NOMO-1 treated with dmso at 0.1 percent for 144 hours (cell line): ENCODE results near the gene REP15.
"Not testable (repeated sequence)": the region's sequence is repeated elsewhere in the genome, so short reads cannot be mapped to it uniquely, and the experiment has no call there.

Experiments
- DNase-seq: peaks from one replicate; lab custom pipeline; 2025; ENCODE audit not compliant: unreplicated experiment; lab: John Stamatoyannopoulos, UW

Gene REP15

DNA sequence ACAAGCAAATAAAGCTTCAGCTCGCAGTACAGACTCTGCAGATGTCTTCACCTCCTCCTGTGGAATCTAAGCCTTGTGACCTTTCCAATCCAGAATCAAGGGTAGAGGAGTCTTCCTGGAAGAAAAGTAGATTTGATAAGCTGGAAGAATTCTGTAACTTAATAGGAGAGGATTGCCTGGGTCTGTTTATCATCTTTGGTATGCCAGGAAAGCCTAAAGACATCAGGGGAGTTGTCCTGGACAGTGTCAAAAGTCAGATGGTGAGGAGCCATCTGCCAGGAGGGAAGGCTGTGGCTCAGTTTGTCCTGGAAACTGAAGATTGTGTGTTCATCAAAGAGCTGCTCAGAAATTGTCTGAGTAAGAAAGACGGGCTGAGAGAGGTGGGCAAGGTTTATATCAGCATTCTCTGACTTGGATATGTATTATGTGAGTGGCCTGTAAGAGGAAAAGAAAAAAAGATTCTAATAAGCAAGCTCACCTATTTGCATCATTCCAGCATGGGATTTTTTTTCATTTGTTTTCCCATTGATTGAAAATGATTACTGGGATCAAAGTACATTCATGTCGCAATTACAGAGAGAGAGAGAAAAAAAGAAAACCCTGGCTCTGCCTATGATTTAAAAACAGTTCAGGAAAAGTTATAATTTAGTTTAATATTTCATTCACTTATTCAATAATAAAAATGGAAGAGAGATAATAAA lies 767 bp downstream of the REP15 start:
- DNase-seq: no peak

DNA sequence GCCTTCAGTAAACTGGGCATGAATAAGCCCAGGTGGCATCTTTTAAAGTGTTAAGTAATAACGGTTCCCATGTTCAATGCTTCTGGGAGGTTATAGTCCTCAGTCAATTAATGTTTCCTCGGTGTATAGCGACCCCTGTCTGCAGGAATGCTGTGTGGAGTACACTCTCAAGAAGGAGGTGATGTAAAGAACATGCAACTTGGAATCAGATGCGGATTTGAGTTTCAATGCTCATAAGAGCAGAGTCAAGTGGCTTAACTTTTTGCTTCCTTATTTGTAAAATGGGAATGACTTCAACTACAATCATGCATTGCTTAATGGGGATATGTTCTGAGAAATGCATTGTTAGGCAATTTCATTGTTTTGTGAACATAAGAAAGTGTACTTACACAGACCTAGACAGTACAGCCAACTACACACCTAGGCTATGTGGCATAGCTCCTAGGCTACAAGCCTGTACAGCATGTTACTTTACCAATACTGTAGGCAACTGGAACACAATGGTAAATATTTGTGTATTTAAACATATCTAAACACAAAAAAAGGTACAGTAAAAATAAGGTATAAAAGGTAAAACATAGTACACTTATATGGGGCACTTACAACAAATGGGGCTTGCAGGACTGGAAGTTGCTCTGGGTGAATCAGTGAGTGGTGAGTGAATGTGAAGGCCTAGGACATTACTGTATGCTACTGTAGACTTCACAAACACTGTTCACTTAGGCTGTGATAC lies 7.6 kb downstream of the REP15 start:
- DNase-seq: no peak

DNA sequence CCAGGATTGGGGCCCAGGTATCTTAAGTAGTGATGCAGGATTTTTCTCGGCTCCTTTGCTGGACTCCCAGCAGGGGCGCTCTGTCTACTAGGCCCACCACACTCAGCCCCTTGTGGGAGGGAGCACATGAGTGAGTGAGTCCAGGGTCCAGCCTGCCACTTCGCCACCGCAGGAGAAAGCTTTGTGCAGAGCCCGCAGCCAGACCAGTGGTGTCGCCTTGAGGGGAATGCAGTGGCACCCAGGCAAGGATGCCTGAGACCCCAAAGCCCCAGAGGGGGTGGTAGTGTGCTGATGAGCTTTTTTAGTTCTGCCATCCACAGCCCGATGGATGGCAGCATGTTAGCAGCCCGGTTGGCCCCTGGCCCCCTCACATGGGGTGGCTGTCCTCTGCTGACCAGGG lies 9.0 kb downstream of the REP15 start:
- DNase-seq: no peak

DNA sequence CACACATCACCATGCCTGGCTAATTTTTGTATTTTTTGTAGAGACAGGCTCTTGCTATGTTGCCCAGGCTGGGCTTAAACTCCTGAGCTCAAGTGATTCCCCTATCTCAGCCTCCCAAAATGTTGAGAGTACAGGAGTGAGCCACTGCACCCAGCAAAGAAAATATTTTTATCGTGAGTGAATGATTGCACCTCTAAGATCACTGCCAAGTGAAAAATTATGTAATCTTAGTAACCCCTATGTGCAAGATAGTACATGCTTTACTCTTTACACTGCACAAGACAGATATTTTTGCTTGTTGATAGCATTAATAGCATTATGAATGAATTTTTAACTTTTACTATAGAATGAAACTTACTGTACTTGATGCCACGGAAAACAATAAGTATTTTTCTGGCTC lies 11.0 kb downstream of the REP15 start:
- DNase-seq: no peak

DNA sequence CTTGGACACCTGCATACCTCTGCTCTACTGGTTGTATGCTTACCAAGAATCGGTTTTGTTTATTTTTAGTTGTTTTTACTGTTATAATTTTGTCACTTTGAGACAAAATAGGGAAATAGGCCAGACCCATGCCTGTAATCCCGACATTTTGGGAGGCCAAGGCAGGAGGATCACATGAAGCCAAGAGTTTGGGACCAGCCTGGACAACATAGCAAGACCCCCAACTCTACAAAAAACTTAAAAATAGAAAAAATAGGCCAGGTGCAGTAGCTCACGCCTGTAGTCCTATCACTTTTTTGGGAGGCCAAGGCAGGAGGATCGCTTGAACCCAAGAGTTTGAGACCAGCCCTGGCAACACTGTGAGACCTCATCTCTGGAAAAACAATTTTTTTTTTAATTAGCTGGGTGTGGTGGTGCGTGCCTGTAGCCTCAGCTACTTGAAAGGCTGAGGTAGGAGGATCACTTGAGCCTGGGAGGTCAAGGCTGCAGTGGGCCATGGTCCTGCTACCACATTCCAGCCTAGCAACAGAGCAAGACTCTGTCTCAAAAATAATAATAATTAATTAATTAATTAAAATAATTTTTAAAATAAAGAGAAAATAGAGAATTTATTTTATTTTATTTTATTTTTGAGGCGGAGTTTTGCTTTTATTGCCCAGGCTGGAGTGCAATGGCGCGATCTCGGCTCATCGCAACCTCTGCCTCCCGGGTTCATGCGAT lies 13.1 kb downstream of the REP15 start:
- no peak for DNase-seq

DNA sequence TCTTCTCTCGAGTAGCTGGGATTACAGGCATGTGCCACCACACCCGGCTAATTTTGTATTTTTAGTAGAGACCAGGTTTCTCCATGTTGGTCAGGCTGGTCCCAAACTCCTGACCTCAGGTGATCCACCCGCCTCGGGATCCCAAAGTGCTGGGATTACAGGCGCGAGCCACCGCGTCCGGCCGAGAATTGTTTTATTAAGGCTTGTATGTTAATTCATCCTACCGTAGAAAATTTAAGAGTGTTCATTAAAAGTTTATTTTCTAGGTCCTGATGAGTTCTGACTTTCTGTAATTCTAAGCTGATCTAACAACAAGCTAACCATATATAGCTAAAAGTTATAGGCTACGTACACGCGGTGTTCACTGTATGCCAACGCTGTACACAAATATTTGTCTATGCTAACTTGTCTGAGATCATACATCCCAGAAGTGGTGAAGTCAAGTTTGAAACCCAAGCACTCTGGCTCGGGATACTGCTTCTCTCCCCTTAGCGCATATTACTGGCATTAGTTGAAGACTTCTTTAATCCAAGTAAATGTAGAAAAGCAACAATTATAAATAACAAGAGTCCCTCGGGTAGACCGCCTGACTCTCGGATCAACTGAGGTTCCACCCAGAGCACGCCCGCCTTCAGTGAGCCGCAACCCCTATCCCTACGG lies 13.8 kb downstream of the REP15 start:
- no peak for DNase-seq

DNA sequence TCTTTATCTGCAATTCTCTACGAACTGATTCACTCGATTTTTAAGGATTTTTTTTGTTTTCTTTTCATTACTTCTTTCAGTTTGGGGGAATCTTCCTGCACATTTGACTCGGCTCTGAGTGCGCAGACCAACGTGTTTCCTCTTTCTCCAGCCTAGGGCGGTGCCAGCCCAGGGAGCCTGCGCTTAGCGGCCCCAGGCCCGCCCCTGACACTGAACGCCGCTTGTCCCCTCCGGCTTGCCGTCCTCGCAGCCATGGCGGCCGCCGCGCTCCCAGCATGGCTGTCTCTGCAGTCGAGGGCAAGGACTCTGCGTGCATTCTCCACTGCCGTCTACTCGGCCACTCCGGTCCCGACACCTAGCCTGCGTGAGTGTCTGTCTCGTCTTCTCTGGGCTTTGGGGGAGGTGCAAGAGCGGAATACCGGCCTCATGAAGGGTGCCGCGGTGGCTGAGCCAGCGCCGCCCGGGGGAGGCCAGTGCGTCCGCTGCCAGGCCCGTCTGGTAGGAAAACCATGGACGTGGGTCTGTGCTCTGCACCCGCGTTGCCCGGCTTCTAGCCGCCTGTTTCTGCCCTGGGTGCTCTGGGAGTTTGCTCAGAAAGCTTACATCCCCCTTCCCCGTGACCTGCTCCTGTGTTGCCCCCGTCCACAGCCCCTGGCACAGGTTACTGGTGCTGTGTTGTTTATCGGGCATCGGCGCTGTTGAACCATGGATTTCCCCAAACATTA lies 14.5 kb downstream of the REP15 start, which contains the start of gene MRPS35:
TSS of gene MRPS35 (plus strand) at position 241 of the 725 bp plus-strand sequence. CDS start at position 253, 12 bp downstream.
- peak; percentile 95 for DNase-seq

DNA sequence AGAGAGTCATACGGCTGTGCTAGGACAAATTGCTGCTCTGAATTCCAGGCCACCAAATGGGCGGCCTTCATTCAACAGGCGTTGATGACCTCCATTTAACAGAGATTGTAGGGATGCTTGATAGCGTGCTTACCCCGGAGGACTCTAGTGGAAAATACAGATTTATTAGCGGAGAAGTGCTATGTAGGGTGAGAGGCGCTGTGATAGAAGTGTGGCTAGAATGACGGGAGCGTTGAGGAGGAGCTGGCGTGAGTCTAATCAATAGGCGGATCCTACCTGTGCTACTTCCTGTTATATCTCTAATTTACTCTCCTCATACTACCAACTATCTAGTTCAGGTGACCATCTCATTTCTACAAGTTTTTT lies 15.1 kb downstream of the REP15 start:
- no peak for DNase-seq

DNA sequence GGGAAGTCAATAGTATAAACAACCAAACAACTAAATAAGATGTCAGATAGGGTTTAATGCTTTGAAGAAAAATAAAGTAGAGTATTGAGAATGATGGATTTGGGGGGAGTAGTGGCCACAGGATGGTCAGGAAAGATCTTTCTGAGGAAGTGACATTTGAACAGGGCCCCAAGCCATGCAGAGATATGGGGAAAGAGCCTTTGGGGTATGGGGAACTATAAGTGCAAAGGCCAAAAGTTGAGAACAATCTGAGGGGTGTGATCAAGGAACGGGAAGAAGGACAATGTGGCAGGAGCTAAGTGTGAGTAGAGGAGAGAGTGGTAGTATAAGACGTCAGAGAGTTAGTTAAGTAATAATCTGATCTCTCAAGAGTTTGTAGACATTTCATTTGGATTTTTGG lies 15.7 kb downstream of the REP15 start:
- DNase-seq: no peak

DNA sequence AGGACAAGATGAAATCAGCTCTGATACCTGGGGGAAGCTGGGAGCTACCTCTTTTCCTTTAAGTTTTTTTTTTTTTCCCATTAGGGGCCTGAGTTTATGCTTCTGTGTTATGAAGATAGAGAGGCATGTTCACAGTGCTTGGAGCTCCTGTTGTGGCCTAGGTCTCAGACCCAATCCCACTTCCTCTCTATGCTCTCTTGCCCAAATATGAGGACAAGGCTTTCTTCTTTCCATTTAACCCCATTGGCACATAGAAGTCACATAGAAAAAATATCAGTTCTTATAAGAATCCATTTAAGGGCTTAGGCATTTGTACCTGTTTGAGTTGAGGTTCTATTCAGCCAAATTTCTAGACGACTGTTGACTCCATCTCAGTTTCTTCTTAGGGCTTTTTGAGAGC lies 27.0 kb downstream of the REP15 start:
- no peak for DNase-seq

DNA sequence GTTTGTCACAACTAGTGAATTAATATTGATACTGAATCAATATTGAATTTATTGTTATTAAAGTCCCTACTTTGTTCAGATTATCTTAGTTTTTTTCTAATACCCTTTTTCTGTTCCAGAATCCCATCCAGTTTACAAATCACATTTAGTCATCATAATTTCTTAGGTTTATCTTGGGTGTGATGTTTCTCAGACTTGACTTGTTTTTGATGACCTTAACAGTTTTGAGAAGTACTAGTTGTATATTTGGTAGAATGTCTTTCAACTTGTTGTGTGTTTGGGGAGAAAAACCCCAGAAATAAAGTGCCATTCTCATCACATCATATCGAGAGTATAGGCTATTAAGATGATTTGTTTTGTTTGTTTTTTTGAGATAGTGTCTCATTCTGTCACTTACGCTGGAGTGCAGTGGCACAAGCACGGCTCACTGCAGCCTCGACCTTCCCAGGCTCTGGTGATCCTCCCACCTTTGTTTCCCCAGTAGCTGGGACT lies 33.9 kb downstream of the REP15 start:
- DNase-seq: no peak

DNA sequence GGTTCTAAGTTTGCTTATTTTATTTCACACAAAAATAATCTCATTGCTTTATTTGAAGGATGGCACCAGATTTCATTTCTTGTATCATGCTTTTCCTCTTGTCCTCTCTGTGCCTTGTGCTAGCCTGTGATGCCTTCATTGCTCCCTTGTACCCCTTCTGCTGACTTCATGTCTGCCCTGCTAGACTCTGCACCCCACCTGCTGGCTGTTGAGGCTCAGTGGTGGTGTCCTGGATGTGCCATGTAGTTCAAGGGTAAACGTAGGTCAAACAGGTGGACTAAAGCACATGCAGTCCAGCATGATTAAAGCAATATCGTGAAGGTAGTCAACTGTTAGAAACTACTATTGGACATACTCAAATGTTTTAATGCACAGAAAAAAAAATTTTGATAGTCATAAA lies 36.0 kb downstream of the REP15 start:
- no peak for DNase-seq

DNA sequence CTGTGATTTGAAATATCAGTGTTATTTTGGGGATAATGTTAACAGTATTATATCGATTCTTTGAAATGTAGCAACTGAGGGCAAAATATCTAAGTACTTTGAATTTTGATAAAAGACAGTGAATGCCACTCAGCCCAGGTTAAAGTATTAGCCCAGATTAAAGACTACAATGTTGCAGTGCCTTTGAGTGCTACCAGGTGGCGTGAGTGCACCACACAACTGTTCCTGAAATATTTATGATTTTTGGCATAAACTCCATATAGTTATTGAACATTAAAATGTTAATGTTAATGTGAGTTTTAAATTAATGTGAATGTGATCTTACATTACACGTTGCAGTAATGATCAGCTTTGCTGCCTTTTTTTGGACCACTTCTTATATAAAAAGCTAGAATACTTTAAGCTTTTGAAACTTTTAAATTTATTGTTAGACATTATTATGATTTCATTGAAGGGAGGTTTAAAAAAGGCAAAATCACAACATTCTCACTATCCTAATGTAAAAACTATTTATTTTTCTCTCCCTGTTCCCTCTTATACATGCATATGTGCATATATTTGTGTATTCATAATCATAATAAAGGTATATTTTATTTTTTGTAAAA lies 36.9 kb downstream of the REP15 start:
- no peak for DNase-seq

DNA sequence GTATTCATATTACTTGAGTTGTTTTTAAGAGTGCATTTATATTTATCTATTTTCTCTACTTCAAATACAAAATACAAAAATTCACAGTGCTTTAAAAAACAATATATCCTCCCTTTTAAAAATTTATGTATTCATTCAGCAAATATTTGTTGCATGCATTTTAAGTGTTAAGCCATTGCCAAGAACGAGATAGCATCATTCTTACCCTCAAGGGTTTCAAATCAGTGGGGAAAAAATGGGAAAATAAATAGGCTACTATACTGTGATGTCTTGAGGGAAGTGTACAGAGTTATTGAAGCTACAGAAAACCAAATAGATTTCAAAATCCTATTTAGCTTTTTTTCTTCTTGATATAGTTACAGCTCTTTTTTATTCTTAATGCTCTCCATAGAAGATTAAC lies 37.5 kb downstream of the REP15 start:
- no peak for DNase-seq

DNA sequence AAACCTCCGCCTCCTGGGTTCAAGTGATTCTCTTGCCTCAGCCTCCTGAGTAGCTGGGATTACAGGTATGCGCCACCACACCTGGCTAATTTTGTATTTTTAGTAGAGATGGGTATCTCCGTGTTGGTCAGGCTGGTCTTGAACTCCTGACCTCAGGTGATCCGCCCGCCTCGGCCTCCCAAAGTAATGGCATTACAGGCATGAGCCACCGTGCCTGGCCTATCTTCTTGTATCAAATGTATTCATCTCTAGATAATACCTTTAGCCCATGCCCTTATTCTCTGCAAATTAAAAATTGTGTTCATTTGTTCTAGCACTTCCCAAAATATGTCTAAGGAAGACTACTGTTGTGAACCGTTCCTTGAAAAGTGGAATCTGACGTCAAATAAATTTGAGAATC lies 38.1 kb downstream of the REP15 start:
- DNase-seq: not testable (repeated sequence)

DNA sequence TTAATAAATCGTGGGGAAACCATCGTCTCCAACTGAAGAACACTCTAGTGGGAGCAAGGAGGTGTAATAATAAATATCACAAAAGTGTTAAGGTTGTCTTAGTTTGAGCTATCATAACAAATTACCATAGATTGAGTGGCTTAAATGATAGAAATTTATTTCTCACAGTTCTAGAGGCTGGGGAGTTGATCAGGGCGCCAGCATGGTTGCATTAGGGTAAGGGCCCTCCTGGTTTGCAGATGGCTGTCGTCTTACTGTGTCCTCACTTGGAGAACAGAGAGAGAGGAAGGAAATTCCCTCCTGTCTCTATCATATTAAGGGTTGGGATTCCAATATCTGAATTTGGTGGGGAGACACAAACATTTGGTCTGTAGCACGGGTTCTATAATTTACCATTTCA lies 47.4 kb downstream of the REP15 start:
- DNase-seq: no peak

DNA sequence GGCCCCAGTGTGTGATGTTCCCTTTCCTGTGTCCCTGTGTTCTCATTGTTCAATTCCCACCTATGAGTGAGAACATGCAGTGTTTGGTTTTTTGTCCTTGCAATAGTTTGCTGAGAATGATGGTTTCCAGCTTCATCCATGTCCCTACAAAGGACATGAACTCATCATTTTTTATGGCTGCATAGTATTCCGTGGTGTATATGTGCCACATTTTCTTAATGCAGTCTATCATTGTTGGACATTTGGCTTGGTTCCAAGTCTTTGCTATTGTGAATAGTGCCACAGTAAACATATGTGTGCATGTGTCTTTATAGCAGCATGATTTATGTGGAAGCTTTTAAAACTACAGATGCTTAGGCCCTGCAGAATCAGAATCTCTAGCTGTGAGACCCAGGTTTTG lies 49.5 kb downstream of the REP15 start:
- not testable (repeated sequence) for DNase-seq
